ENCODE data around the gene NUP93.

Gene NUP93

GRCh38 chr16:56886296-56886695 is 156.4 kb downstream of the NUP93 start:
- no peak for DNase-seq

- DNase-seq: no peak
Observed at GRCh38 chr16:56886826-56887225, 156.9 kb downstream of the NUP93 start.

DNA sequence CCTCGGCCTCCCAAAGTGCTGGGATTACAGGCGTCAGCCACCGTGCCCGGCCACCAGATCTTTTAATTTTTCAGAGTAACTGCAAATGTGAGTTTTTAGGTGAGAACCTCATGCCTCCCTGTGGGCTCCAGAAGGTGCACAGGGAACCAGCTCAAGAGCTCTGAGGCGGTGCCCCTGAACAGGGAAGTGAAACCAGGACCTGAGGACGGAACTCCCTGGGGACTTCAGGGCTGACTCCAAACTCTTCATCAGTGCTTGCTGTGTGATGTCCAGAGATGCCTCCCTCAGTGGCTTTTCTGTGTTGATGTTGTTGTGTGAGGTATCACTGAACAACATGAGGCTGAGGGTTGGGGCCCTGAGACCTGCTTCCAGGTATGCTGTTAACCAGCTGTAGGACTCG is 158.9 kb downstream of the NUP93 start:
- no peak for DNase-seq

- no peak for DNase-seq
Observed at GRCh38 chr16:56889206-56889605, 159.3 kb downstream of the NUP93 start.

DNA sequence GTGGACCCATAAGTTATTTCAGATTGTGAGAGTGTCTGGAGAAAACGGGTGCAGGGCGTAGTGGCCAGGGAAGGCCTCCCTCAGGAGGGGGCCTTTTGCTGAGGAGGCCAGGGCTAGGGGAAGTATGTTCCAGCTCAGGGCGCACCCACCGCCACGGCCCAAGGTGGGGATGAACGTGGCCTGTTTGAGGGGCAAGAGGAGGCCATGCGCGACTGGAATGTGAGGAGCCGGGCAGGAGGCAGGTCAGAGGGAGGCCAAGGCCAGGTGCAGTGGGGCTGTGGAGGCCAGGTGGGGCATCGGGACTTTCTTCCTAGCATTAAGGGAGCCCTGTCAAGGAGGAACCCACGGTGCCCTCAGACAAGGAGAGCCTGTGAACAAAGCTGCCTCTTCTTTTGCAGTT is 161.8 kb downstream of the NUP93 start:
- no peak for DNase-seq

DNA sequence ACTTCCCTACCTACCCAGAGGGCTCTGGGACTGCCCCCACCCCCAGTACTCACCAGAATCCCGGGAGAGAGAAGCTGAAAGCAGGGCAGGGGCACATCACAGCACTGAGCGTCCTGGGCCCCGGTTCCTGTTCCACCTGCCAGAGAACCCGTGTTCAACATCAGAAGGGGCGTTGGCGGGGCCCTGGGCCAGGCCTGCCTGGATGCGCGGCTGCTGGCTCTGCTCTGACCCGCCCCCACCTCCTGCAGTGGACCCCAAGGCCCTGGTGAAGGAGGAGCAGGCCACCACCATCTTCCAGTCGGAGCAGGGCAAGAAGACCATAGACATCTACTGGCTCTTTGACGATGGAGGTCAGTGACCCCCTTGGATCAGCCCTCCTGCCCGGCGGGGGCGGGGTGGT is 162.8 kb downstream of the NUP93 start:
- DNase-seq: no peak

DNA sequence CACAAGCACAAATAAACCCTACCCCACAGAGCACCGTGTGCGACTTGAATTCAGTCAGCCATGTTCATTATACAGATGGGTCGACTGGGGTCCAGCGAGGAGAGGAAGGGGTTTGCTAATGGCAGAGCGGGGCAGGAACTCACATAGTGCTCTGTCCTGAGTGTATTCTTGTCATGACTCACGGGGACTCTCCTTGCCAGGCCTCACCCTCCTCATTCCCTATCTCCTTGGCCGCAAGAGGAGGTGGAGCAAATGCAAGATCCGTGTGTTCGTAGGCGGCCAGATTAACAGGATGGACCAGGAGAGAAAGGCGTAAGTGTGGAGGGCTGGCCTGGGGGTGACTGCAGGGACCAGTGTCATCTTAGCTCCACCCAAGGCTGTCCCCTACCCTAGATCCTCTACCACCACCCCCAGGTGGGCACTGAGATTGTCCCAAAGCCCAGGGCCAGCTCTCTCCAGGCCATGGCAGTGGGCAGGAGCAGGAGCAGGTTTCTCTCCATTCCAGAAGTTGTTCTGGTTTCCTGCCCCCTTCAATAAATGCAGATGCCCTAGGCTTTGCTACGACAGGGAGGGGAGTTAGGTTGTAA is 164.5 kb downstream of the NUP93 start:
- DNase-seq: no peak

- DNase-seq: no peak
Observed at GRCh38 chr16:56895813-56896212, 165.9 kb downstream of the NUP93 start.

DNA sequence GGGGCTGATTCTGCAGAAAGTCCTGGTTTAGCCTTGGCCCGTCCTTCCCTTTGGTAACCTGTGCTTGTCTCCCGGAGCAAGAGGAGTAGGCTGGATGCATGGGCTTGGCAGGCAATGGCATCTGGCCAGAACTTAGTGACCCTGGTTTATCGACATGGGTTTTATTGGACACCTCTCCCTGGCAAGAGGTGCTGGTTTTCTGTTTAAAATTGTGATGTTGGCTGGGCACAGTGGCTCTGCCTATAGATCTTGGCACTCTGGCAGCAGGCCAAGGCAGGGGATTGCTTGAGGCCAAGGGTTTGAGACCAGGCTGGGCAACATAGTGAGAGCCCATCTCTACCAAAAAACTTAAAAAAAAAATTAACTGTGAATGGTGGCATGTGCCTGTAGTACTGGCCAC is 166.3 kb downstream of the NUP93 start:
- no peak for DNase-seq

GRCh38 chr16:56897026-56897799 is 167.3 kb downstream of the NUP93 start:
- DNase-seq: no peak

GRCh38 chr16:56898847-56899246 is 168.9 kb downstream of the NUP93 start:
- DNase-seq: no peak

Measured in nucleus accumbens (tissue), 56 donors.